Measurements from ENCODE around the gene NAGLU. TPM values are rescaled to one million over a fixed set of nuclear protein-coding genes. Genes with fewer than 3 reads are reported as not detected.

NAGLU gene
- total and polyA plus RNA-seq, 2 of the 13 experiments (the other 11 are each of a cell fraction or from before 2014, with no cell fraction given), result 28.2 to 40.1 TPM

- TF ChIP-seq ZBTB44 (CRISPR knock-in tag; IDR thresholded peaks at IDR 0.05) (no peak), KDM6A (CRISPR knock-in tag; IDR thresholded peaks at IDR 0.05; ENCODE audit: low read depth) (no peak), ATRX (CRISPR knock-in tag; IDR thresholded peaks at IDR 0.05; ENCODE audit: borderline replicate concordance) (no peak), ZNF12 (CRISPR knock-in tag; IDR thresholded peaks at IDR 0.05) (no peak), ZNF543 (CRISPR knock-in tag; IDR thresholded peaks at IDR 0.05) (0 out of 2 replicates have a peak, but pooled peaks have one; percentile 37), ZNF367 (CRISPR knock-in tag; IDR thresholded peaks at IDR 0.05; ENCODE audit: borderline replicate concordance) (no peak), HOXA9 (CRISPR knock-in tag; IDR thresholded peaks at IDR 0.05; ENCODE audit: borderline replicate concordance) (no peak), PHB2 (IDR thresholded peaks at IDR 0.05; ENCODE audit: partially characterized antibody) (no peak), MYC (CRISPR knock-in tag; IDR thresholded peaks at IDR 0.05; ENCODE audit: borderline replicate concordance) (peak; percentile 64), FOXO4 (CRISPR knock-in tag; conservative IDR thresholded peaks at IDR 0.05) (no peak), ZNF704 (CRISPR knock-in tag; IDR thresholded peaks at IDR 0.05; ENCODE audit: borderline replicate concordance) (no peak), MIER3 (CRISPR knock-in tag; IDR thresholded peaks at IDR 0.05; ENCODE audit: borderline replicate concordance) (peak; percentile 32; the same call in 1 of the 2 replicates), ZNF235 (CRISPR knock-in tag; IDR thresholded peaks at IDR 0.05; ENCODE audit: borderline replicate concordance) (no peak; the same call in 1 of the 2 replicates), ZNF639 (CRISPR knock-in tag; conservative IDR thresholded peaks at IDR 0.05) (peak; percentile 70; the same call in 1 of the 2 replicates), ZNF143 (CRISPR knock-in tag; IDR thresholded peaks at IDR 0.05) (no peak), ZNF616 (CRISPR knock-in tag; IDR thresholded peaks at IDR 0.05; ENCODE audit: low read depth) (no peak), TBP (CRISPR knock-in tag; IDR thresholded peaks at IDR 0.05) (no peak), ZNF33B (CRISPR knock-in tag; IDR thresholded peaks at IDR 0.05) (no peak), ZFP41 (CRISPR knock-in tag; IDR thresholded peaks at IDR 0.05; ENCODE audit: borderline replicate concordance) (no peak), HNRNPL (IDR thresholded peaks at IDR 0.05; ENCODE audit: low read depth, low read length) (no peak), CSRNP2 (CRISPR knock-in tag; conservative IDR thresholded peaks at IDR 0.05; ENCODE audit: low read depth) (no peak)
Measured at GRCh38 chr17:42531455-42532354, 4.3 kb upstream of the NAGLU start (continued).

Measured in HepG2 (cell line).